ENCODE data around the gene COL18A1.

DNA sequence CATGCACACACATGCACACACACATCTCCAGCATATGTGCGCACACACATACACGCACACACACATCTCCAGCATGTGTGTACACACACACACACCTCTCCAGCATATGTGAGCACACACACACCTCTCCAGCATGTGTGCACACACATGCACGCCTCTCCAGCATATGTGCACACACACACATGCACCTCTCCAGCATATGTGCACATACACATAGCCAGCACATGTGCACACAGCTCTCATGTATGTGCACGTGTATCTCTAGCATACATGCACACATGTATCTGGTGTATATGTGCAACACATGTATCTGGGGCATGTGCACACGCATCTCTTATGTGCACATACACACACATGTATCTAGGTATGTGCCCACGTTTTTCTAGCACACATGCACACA lies 79.4 kb downstream of the COL18A1 start:
- TF ChIP-seq CTCF (IDR thresholded peaks at IDR 0.05), result no peak
- TF ChIP-seq SMC3 (IDR thresholded peaks at IDR 0.05), result no peak
- TF ChIP-seq JUNB (IDR thresholded peaks at IDR 0.05), result no peak
- no peak for TF ChIP-seq RFX5 (IDR thresholded peaks at IDR 0.05)
- no peak for TF ChIP-seq ZFP36 (IDR thresholded peaks at IDR 0.05; ENCODE audit: borderline replicate concordance, partially characterized antibody)
- TF ChIP-seq JUN (IDR thresholded peaks at IDR 0.05), result no peak
- no peak for TF ChIP-seq TP53 (CRISPR knock-in tag; IDR thresholded peaks at IDR 0.05)
- TF ChIP-seq NPAS2 (CRISPR knock-in tag; IDR thresholded peaks at IDR 0.05; ENCODE audit: borderline replicate concordance), result no peak
- no peak for TF ChIP-seq BHLHE40 (IDR thresholded peaks at IDR 0.05; ENCODE audit: low read depth, low read length)

All from A549 (cell line).